ENCODE results near the gene GLRA3.

GLRA3 gene

GRCh38 chr4:174654634-174655033, 174.4 kb downstream of the GLRA3 start:
- DNase-seq (ENCODE audit: low read depth): no peak
- no peak overlapping the region for H3K4me3 ChIP-seq (ENCODE audit: low read depth, low read length)
- no peak for TF ChIP-seq CTCF (IDR thresholded peaks at IDR 0.05; ENCODE audit: insufficient read depth, low read depth, low read length, missing control alignments)

- TF ChIP-seq CTCF (IDR thresholded peaks at IDR 0.05; ENCODE audit: insufficient read depth, low read depth, low read length, missing control alignments): no peak
- no peak for DNase-seq (ENCODE audit: low read depth)
Measured at GRCh38 chr4:174650711-174651355, 178.2 kb downstream of the GLRA3 start.

GRCh38 chr4:174648812-174649211, 180.2 kb downstream of the GLRA3 start:
- no peak overlapping the region for H3K4me3 ChIP-seq (ENCODE audit: low read depth, low read length)
- TF ChIP-seq CTCF (IDR thresholded peaks at IDR 0.05; ENCODE audit: insufficient read depth, low read depth, low read length, missing control alignments): no peak
- DNase-seq (ENCODE audit: low read depth): no peak

More at GRCh38 chr4:174650711-174651355, 178.2 kb downstream of the GLRA3 start:
- no peak overlapping the region for H3K4me3 ChIP-seq (ENCODE audit: low read depth, low read length)

- no peak overlapping the region for H3K4me3 ChIP-seq (ENCODE audit: low read depth, low read length)
- TF ChIP-seq CTCF (IDR thresholded peaks at IDR 0.05; ENCODE audit: insufficient read depth, low read depth, low read length, missing control alignments): no peak
- DNase-seq (ENCODE audit: low read depth): no peak
Measured at GRCh38 chr4:174646326-174646725, 182.7 kb downstream of the GLRA3 start.

GRCh38 chr4:174640146-174640545, 188.9 kb downstream of the GLRA3 start:
- DNase-seq (ENCODE audit: low read depth): no peak
- no peak for TF ChIP-seq CTCF (IDR thresholded peaks at IDR 0.05; ENCODE audit: insufficient read depth, low read depth, low read length, missing control alignments)
- H3K4me3 ChIP-seq (ENCODE audit: low read depth, low read length): no peak overlapping the region

- DNase-seq (ENCODE audit: low read depth): no peak
- H3K4me3 ChIP-seq (ENCODE audit: low read depth, low read length): no peak overlapping the region
- no peak for TF ChIP-seq CTCF (IDR thresholded peaks at IDR 0.05; ENCODE audit: insufficient read depth, low read depth, low read length, missing control alignments)
Measured at GRCh38 chr4:174635732-174636131, 193.3 kb downstream of the GLRA3 start.

- no peak overlapping the region for H3K4me3 ChIP-seq (ENCODE audit: low read depth, low read length)
- DNase-seq (ENCODE audit: low read depth): no peak
- TF ChIP-seq CTCF (IDR thresholded peaks at IDR 0.05; ENCODE audit: insufficient read depth, low read depth, low read length, missing control alignments): no peak
Measured at GRCh38 chr4:174633399-174633798, 195.6 kb downstream of the GLRA3 start.
